ENCODE measurements around the gene SHISA4.

DNA sequence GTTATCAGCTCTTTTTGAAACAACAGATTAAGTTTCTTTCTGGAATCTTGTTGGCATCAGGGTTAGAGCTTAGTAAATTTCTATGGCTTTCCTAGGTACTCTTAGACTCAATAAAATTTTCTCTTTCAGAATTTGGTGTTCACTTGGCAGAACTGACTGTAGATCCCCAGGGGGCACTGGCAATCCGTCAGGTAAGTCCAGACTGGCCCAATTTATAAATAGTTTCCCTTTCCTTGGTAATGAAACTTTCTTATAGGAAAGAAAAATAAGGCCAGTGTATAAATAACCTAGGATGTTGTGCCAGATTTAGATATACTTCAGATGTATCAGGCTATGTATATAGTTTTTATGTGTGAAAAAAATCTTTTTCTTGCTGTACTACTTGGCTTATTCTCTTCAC is 41.5 kb upstream of the SHISA4 start:
- TF ChIP-seq, protein P1, sequence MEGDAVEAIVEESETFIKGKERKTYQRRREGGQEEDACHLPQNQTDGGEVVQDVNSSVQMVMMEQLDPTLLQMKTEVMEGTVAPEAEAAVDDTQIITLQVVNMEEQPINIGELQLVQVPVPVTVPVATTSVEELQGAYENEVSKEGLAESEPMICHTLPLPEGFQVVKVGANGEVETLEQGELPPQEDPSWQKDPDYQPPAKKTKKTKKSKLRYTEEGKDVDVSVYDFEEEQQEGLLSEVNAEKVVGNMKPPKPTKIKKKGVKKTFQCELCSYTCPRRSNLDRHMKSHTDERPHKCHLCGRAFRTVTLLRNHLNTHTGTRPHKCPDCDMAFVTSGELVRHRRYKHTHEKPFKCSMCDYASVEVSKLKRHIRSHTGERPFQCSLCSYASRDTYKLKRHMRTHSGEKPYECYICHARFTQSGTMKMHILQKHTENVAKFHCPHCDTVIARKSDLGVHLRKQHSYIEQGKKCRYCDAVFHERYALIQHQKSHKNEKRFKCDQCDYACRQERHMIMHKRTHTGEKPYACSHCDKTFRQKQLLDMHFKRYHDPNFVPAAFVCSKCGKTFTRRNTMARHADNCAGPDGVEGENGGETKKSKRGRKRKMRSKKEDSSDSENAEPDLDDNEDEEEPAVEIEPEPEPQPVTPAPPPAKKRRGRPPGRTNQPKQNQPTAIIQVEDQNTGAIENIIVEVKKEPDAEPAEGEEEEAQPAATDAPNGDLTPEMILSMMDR (IDR thresholded peaks at IDR 0.05): no peak
- no peak for TF ChIP-seq POLR2AphosphoS5 (IDR thresholded peaks at IDR 0.05)
- no peak for TF ChIP-seq POLR2A (IDR thresholded peaks at IDR 0.05)
- TF ChIP-seq EP300 (IDR thresholded peaks at IDR 0.05): no peak

Data from upper lobe of left lung (tissue), 4 donors.